DMS53 treated with DMSO at 0.1 percent for 48 hours (cell line): ENCODE measurements around the gene POLD1.
"Not testable (repeated sequence)": the region's sequence is repeated elsewhere in the genome, so short reads cannot be mapped to it uniquely, and the experiment has no call there.

Experiments
- DNase-seq: peaks from one replicate; lab custom pipeline; 2025; ENCODE audit not compliant: unreplicated experiment; lab: John Stamatoyannopoulos, UW

Gene POLD1

GRCh38 chr19:50433201-50434180 is 49.3 kb downstream of the POLD1 start:
- no peak for DNase-seq

GRCh38 chr19:50434525-50434924 is 50.4 kb downstream of the POLD1 start:
- DNase-seq: no peak

DNA sequence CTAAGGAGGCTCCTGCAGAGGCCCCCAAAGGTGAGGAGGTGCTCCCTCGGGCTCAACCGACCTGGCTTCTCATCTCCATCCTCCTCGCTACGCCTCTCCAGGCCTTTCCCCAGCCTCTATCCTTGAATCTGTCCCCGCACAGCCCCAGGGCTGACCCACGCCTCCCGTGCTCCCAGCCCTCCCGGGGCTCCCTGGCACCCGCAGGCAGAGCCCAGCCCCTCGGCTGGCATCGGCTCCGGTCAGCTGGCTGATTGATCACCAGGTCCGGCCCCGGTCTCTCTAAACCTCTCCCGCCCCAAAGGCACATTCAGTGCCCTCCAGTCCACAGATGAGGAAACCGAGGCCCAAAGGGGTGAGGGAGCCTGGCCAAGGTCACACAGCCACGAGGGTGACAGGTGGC is 51.1 kb downstream of the POLD1 start:
- no peak for DNase-seq

GRCh38 chr19:50435627-50436026 is 51.5 kb downstream of the POLD1 start:
- no peak for DNase-seq

DNA sequence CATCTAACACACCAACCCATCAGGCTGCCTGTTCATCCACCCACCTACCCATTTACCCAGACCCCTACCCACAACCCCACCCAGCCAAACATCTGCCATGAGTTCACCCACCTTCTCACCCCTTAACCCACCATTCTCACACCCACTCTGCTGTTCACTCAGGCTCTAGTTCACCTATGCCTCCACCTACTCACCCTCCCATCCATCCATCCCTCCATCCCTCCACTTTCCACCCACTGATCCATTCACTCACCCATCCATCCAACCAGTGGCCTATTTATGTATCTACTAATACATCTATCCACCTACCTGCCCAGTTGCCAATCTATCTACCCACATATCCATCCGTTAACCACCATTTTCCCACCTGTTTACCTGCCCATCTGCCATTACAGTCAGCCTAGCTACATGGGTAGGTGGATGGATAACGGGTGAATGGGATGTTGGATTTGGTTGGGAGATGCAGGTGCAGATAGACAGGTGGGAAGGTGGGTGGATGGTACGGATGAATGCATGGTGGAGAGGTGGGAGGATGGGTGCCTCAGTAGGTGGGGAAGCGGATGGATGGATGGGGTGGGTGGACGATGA is 53.8 kb downstream of the POLD1 start:
- DNase-seq: no peak

DNA sequence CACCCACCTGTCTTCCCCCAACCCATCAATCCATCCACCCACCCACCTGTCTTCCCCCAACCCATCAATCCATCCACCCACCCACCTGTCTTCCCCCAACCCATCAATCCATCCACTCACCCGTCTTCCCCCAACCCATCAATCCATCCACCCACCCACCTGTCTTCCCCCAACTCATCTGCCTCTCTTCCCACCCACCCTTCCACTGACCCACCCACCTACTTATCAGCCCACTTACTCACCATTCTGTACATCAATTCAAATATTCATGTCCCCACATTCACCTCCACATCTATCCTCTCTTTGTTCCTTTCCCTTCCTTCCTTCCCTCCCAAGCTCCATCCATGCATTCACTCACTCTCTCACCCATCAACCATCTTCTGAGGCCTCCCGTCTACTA is 55.0 kb downstream of the POLD1 start:
- DNase-seq: not testable (repeated sequence)

GRCh38 chr19:50444059-50444458 is 59.9 kb downstream of the POLD1 start:
- DNase-seq: no peak

DNA sequence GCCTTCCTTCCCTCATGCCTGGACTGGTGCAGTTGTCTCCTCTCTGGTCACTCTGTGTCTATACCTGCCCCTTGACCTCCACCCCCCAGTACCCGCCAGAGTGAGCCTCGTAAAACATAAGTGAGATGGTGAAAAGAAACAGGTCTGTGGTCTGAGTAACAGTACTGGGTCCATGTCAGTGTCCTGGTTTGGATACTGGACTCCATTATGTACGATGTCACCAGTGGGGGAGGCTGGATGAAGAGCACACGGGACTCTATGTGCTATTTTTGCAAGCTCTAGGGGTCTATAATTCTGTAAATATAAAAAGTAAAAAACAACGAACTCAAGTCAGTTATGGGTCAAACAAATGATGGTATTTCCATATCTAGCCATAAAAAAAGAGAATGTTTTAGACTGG is 62.9 kb downstream of the POLD1 start:
- no peak for DNase-seq

- DNase-seq: no peak
Measured at GRCh38 chr19:50447750-50448149, 63.6 kb downstream of the POLD1 start.

- DNase-seq: no peak
Measured at GRCh38 chr19:50449236-50449899, 65.2 kb downstream of the POLD1 start.

DNA sequence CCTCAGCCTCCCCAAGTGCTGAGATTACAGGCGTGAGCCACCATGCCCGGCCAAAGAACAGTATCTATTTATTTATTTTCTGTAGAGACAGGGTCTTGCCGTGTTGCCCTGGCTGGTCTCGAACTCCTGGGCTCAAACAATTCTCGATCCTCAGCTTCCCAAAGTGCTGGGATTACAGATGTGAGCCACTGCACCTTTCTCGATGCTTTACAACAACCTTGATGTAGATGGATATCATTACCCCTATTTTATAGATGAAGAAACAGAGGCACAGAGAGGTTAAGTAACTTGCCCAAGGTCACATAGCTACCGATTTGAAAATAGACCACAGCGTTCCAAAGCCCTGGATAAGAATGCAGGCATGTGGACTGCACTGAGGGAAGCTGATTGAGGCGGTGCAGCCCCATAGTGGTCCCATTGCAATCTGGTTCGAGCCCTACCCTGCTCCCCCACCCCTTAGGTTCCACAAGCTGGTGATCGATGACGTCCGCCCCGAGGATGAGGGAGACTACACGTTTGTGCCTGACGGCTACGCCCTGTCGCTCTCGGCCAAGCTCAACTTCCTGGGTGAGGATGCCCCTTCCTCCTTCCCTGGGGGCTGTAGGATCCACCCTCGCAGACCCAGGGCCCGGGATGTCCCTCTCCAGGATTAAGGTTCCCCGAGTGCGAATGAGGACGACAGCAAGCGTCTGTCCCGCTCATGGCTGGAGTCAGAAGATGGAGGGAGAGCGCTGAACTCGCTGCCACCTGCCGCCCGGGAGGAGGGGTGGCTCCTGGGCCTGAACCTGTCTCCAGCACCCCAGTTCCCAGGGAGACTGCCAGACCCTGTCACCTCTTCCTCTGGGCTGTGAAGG is 66.4 kb downstream of the POLD1 start:
- DNase-seq: no peak

- DNase-seq: no peak
Measured at GRCh38 chr19:50451223-50451534, 67.0 kb downstream of the POLD1 start.

DNA sequence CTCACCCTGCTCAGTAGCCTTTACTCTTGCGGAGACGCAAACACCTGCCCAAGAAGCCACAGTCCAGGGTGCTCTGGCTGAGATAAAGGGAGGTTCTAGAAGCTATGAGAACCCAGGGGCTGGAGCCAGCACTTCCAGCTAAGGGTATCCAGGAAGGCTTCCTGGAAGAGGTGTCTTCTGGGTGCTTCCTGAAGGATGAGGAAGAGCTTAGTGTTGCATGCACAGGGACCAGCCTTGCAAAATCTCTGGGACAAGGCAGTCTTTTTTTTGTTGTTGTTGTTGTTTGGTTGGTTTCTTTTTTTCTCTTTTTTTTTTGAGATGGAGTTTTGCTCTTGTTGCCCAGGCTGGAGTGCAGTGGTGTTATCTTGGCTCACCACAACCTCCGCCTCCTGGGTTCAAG is 69.1 kb downstream of the POLD1 start:
- DNase-seq: no peak

- DNase-seq: no peak
Measured at GRCh38 chr19:50455992-50456391, 71.8 kb downstream of the POLD1 start.

DNA sequence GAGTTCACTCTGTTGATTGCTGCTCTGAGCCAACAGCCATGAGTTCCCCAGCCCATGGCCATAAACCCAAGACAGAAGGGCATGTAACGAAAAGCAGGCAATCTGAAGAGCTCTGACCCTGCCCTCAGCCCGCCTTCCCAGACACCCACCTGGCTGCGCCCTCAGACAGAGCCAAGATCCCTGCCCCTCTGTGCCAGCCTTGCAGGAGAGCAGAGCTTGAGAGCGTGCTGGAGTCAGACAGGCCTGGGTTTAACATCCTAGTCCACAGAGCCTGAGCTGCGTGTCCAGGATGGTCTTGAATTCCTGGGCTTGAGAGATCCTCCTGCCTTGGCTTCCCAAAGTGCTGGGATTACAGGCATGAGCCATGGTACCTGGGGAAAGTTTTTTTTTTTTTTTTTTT is 73.2 kb downstream of the POLD1 start:
- DNase-seq: no peak

DNA sequence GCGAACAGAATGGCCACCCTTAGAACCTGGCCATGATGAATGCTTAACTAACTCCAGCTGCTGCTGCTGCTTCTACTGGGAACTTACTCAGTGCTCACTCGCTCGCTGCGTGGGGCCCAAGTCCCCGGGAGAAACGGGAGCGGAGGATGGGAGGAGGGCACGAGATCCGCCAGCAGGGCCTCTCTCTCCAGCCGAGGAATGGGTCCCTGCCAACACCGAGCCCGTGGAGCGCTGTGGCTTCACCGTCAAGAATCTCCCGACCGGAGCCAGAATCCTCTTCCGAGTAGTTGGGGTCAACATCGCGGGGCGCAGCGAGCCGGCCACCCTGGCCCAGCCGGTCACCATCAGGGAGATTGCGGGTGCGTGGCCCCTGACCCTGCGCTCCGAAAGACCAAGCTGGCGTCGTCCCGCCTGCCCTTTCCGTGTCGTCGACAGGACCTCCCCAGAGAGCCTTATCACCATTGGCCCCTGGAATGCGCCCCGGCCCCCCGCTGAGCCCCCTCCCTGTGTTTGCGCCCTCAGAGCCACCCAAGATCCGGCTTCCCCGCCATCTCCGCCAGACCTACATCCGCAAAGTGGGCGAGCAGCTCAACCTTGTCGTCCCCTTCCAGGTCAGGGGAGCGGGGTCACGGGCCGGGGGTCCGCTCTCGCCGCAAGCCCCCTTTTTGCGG is 74.4 kb downstream of the POLD1 start:
- DNase-seq: no peak

- no peak for DNase-seq
Measured at GRCh38 chr19:50459067-50459456, 74.9 kb downstream of the POLD1 start.

GRCh38 chr19:50459638-50460037 is 75.5 kb downstream of the POLD1 start:
- no peak for DNase-seq

DNA sequence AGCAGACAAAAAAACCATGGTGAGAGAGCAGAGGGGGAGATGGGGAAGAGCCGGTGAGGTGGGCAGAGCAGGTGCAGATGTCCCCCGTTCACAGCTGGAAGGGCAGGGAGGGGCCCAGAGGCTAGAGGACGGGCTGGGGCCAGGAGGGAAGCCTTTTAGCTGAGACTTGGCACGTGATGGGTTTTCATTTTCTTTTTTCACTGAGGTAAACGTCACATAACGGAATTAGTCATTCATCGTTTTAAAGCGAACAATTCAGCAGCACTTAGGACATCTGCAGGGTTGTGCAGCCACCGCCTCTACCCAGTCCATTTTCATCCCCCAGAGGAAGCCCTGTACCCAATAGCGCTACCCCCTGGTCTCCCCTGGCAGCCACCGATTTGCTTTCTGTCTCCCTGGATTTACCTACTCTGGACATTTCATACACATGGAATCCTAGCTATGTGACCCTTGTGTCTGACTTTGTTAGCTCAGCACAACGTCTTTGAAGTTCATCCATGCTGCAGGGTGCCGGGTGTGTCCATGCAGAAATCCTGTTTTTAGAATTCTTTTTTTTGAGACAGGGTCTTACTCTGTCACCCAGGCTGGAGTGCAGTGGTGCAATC is 76.1 kb downstream of the POLD1 start:
- no peak for DNase-seq
